Islet precursor cell (in vitro differentiated cells): ENCODE data around the gene FHOD1.

Experiments
- DNase-seq: peaks from one replicate; pipeline ENCODE4 v3.0.0-alpha.2; 2018

Gene FHOD1

DNA sequence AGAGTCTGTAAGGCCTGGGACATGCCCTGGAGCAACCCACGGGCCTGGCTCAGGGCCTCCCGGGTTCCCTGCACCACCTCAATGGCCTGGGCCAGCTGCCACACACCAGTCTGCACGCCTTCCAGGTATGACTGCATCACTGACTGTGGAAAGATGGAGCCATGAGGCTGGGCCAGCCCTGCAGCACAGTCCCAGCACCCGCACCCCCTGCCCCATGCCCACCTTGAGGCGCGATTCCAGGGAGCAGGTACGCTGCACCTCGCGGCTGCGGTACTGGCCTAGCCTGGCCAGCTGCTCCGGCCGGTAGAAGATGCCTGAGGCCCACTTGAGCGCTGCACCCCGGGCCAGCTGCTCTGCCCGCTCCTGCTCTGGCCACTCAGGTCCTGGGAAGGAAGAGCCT, 58.5 kb downstream of the FHOD1 start:
- DNase-seq, result no peak

DNA sequence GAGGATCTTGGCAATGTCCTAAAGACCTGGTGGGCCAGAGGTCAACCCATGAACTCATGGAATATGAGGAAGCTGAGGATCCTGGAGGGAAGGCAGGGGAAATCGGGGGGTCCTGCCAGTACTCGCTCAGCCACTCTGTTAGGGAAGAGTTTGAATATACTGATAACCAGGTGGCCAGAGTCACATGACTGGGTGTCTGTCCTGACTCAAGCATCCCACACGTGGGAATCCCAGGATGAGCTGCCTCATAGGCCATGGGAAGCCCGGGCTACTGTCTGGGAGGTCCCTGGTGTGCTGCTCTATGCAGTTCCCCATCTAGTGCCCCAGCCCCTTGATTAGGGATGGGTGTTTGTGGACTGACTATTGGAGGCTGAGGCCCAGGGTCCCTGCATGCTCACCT, 59.0 kb downstream of the FHOD1 start:
- DNase-seq, result no peak

DNA sequence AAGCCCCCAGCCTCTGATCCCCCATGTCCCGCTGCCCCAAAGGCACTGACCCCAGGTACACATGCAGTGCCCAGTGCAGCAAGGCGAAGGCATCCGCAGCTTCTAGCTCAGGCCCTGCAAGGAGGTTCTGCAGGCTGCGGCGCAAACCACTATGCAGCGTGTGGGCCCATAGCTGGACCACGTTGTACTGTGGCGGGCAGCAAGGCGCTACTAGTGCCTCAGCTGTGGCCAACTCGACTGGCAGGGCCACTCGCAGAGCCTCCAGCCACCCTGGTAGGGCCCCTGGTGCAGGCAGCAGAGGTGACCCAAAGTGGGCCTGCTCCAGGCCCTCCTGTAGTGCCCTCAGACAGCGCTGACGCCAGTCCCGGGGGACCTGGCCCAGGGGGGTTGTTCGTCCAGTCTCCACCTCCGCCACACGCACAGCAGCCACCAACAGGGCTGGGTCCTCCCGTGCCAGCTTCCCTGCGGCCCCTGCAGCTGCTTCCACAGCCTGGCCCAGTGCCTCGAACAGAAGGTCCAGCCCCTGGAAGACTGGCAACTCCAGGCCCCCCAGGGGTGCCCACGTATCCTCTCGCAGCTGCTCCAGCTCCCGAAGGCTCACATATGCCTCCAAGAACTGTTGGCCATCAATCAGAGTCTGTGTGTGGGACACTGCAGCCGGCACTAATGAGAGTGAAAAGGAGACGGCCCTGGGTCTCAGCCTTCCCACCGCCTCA, 59.9 kb downstream of the FHOD1 start:
- no peak for DNase-seq

DNA sequence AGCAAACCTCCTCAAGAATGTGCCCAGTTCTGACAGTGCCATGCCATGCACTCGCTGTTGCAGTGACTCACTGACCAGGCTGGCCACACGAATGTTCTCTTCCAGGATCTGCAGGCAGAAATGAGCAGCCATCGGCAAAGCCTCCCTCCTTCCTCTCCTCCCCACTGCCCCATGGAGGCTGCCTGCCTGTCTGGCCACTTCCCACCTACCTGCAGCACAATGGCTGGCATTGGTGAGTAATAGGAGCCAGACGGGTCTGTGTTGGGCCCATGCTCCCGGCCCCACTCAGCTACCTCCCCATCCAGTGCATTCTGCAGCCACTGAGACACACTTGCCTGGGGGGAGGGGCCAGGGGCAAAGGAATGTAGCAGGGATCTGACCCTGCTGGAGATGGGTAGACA, 60.7 kb downstream of the FHOD1 start:
- DNase-seq, result peak; percentile 97

DNA sequence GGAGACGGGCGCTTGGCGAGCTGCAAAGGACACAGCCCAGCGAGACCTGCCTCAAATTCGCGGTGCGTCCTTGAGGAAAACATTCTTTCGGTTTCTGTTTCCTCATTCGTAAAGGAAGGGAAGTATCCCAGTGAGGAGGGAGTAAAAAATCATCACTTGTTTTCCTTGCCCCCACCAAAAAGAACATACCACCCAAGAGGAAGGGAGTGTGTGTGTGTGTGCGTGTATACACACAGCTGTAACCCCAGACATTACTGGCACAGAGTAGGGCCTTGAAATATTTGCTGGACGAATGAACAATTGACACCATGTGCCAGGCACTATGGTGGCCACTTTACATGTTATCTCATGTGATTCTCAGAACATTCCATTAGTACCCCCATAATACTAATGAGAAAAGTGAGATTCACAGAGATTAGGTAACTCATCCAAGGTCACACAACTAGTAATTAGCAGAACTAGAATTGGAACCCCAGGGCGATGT, 61.6 kb downstream of the FHOD1 start:
- no peak for DNase-seq

DNA sequence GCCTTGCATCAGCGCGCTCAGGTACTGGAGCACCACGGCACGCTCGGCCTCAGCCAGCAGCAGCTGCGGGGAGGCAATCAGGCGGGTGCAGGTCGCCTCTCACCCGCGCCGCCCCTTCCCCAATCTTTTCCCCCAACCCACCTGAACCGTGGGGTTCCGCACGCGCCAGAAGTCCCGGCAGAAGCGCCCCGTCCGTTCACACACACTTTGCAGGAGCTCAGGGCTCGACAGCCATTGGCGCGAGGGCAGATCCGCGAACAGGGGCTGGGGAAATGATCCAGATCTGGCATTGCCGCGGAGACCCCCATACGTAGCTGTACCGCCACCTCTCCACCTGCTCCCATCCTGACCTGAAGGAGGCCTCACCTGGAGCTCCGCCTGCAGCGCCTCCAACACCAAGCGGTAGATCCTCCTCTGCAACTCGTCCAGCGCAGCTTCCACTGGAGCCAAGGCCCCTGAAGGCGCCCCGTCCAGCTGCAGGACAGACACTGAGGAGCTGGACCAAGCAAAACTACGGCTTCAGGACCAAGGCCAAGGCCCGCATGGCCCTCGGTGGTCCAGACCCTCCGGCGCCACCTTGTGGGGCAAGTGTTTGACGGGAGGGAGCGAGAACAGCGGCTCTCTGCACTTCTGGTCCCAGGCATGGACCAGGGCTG, 62.2 kb downstream of the FHOD1 start:
- DNase-seq, result peak; percentile 98

DNA sequence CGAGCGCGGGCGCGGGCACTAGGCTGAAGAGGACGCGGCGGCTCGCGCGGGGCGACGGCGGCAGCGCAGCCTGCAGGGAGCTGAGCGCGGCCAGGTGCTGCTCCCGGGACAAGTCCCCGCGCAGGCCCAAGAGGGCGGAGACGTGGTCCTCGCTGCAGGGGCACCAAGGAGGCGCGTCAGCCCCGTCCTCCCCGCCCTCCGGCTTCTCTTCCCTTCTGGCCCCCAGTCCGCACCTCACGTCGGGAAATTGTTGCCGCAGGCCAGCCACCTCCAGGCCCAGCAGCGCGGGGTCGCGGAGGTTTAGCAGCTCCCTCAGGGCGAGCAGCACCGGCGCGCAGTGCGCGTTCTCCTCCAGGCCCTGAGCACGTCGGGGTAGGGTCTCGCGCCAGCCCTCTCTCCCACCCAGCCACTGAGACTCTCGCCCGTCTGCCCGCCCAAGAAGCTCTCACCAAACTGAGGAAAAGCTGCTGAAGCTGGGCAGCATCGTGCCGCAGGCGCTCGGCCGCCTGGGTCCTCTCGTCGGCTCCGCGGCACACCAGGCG, 62.8 kb downstream of the FHOD1 start:
- DNase-seq, result no peak

DNA sequence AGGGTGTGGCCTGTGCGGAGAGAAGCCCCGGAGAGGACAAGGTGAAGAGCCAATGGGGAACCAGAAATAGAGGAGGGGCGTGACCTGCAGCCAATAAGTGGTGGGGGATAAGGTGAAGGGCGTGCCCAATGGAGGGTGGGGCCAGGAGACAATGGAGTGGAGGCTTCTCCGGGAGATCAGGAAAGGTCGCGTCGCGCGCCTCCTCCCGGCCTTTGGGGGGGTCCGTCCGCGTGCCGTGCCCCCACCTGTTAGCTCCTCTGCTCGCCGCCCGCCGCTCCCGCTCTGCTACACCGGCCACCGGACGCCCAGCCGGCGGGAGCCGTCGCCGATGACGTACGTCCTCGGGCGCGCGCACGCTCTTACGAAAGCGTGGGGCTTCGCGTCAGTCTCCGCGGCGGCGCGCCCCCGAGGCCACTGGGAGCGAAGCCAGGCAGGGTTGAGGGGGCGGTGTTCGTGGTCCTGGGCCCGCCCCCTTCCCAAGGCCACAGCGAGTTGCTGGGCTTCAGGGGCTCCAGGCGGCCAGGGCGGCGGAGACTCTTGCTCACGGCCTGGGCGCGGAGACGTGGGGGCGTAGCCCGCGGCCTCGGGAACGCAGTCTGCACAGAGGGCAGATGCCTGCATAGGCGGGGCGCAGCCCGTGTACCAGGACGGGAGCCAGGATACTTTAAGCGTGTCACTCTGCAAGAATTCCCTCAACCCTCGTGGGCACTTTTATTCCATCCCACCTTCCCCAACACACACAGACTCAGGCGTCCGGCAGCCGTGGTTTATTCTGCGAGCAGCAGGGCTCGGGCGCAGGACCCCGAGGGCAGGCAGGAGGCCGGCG, 63.4 kb downstream of the FHOD1 start, which contains the start of gene MATCAP1:
MATCAP1 (minus strand) TSS at position 337 of the 826 bp plus-strand sequence. CDS start 3,353 bp downstream, outside the sequence.
- DNase-seq, result peak; percentile 98

DNA sequence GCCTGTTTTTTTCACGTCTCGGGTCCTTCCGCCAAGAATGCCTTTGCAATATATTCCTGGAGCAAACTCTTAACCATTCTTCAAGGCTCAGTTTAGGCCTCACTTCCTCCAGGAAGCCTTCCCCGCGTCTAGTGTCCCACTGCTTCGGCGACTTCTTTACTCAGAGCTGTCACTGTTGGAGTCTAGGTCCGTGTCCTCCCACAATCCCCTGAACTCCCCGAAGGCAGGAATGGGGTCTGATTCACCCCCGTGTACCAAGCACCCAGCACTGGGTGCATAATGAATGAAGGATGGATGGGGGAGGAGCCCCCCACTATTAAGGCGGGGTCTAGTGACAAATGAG, 64.0 kb downstream of the FHOD1 start:
- no peak for DNase-seq

DNA sequence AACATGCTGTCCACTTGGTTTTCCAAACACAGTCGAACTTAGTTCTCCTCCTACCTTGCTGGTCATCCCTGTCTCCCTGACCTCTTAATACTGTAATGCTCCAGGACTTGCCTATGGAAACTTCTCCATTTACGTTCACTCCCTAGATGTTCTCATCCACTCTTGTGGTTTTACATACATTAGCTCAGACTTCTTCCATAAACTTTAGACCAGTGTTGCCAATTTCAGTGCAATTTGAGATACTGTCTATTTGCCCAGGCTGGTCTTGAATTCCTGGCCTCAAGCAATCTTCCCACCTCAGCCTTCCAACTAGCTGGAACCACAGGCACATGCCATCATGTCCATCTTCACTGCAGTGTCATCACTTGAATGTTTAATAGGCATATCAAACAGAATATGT, 65.0 kb downstream of the FHOD1 start:
- no peak for DNase-seq

DNA sequence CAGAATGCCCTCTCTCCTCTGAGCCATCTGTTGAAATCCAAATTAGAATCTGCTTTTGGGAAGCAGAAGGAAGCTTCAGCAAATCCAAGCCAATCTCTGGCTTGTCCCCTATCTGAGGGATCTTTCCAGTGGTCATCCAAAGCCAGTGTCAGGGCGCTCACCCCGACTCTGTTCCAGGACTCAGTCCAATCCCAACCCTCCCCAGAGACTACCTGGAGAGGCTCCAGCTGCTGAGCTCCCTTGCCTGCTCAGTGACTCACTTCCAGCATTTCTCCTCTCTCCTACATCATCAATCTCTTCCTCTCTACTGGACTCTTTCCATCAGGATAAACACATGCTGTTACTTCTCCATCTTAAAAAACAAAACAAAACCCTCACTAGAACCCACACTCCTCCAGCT, 65.9 kb downstream of the FHOD1 start:
- no peak for DNase-seq

DNA sequence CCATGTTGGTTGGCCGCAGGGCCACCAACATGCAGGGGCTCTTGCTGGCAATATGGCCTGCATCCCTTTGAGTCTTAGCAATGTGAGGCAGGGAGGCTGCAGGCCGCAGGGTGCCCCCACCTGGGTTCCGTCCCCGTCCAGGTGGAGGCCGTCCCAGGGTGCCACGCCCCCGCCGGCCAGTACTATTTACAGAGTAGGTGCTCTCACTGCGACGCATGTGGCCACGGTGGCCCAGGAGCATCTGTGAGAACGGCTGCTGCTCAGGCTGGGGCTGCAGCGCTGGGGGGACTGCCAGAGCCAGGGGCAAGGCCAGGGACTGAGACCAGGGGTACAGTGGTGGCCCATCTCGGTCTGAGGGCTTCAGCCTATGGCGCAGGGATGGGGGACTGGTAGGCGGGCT, 67.1 kb downstream of the FHOD1 start:
- no peak for DNase-seq

DNA sequence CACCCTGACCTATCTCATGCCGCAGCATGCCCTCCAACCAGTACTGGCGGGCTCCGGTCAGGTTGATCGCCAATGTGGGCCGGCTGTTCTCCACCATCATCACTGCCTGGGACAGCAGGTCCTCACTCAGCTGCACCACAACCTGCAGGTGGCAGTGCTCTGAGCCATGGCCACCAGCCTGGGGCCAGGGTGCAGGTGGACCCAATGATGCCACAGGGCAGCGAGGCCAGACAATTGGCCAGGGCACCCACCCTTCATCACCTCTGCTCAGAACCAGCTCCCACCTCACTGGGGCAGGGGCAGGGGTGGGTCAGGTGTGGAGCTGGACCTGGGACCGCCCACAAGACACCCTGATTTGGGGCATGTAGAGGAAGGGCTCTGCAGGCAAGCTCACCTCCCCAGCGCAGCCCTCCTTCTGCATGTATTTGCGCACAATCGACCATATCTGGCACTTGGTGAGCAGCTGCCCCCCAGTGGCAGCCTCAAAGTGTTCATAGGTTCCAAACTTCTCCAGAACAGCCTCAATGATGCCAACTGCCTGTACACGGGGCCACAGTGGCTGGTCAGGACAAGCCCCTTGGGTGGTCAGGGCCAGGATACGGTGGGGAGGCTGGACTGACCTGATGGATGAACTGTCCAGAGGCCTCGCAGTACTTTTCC, 67.7 kb downstream of the FHOD1 start:
- no peak for DNase-seq
